B cell (primary cell): ENCODE measurements around the gene GABRR2. TPM values are rescaled to one million over a fixed set of nuclear protein-coding genes. Genes with fewer than 3 reads are reported as not detected.

Experiments
- ATAC-seq: fragments of 200-7000 bp; cut with Tn5 transposase; one replicate; pipeline ENCODE4 v1.10.0; 2021; ENCODE audit warnings: low read depth, mild to moderate bottlenecking, moderate number of reproducible peaks, moderate library complexity
- CTCF ChIA-PET: fragments of 350-600 bp; sonication (Branson Sonifier 250); formaldehyde crosslinking; loops from one replicate; lab custom pipeline; 2021; ENCODE audit warnings: antibody characterized with exemption, inconsistent platforms; lab: Charles Lee
- POLR2A ChIA-PET: fragments of 350-600 bp; sonication (Branson Sonifier 250); formaldehyde crosslinking; loops from one replicate; lab custom pipeline; 2021; ENCODE audit warnings: antibody characterized with exemption; lab: Charles Lee
- DNase-seq: peaks from one replicate; pipeline ENCODE4 v3.0.0; 2013
- H2AFZ ChIP-seq: 2 replicates; pipeline ENCODE4 v1.6.1; 2012; ENCODE audit warnings: mild to moderate bottlenecking, low read depth, low read length; ENCODE audit not compliant: insufficient read depth, poor library complexity, severe bottlenecking
- H3K27ac ChIP-seq, 2 donors: 1 replicate in 1 of 2; 2 replicates in 1 of 2; pipeline ENCODE4 v1.5.1; 2012 to 2013; ENCODE audit warnings: low read length in 2 of 2, mild to moderate bottlenecking in 2 of 2, moderate library complexity in 1 of 2
- H3K27me3 ChIP-seq, 4 experiments: fragments of 200-600 bp in 1 of 4; sonication (generic) in 1 of 4; replicated peaks in 1 of 4; 1 replicate in 2 of 4; 2 replicates in 2 of 4; pipeline versions ENCODE4 v1.6.1 to v1.7.0; 2013 to 2016; ENCODE audit warnings: low read length in 3 of 4, mild to moderate bottlenecking in 2 of 4, mixed read lengths in 1 of 4, moderate library complexity in 1 of 4; ENCODE audit not compliant: insufficient read depth in 4 of 4, control insufficient read depth in 3 of 4; ENCODE audit errors: control extremely low read depth in 1 of 4
- H3K36me3 ChIP-seq, 2 experiments: replicated peaks in 1 of 2; 1 replicate in 1 of 2; 2 replicates in 1 of 2; pipeline versions ENCODE4 v1.6.1 to v1.7.1; 2013; ENCODE audit warnings: low read length in 1 of 2; ENCODE audit not compliant: insufficient read depth in 2 of 2, control insufficient read depth in 1 of 2; ENCODE audit errors: control extremely low read depth in 1 of 2, extremely low read depth in 1 of 2
- H3K4me1 ChIP-seq, 2 donors: fragments of 200-600 bp in 1 of 2; sonication (generic) in 1 of 2; 1 replicate in 1 of 2; 2 replicates in 1 of 2; pipeline versions ENCODE4 v1.5.1 to v1.6.1; 2013 to 2017; ENCODE audit warnings: low read length in 2 of 2; ENCODE audit not compliant: control insufficient read depth in 2 of 2, insufficient read depth in 2 of 2
- H3K4me2 ChIP-seq: replicated peaks from 2 replicates; pipeline ENCODE3; 2012; ENCODE audit warnings: mild to moderate bottlenecking, low read depth, low read length; ENCODE audit not compliant: poor library complexity, severe bottlenecking
- H3K4me3 ChIP-seq, 5 experiments: fragments of 200-600 bp in 1 of 5; sonication (generic) in 1 of 5; 1 replicate in 3 of 5; 2 replicates in 2 of 5; pipeline versions ENCODE4 v1.5.1 to v1.7.0; 2011 to 2016; ENCODE audit warnings: low read length in 4 of 5, mild to moderate bottlenecking in 4 of 5, low read depth in 2 of 5, control low read depth in 1 of 5, moderate library complexity in 1 of 5; ENCODE audit not compliant: insufficient read depth in 1 of 5; ENCODE audit errors: control extremely low read depth in 1 of 5, extremely low read depth in 1 of 5
- H3K79me2 ChIP-seq: fragments of 200-600 bp; sonication (generic); one replicate; pipeline ENCODE4 v1.6.0; 2016; ENCODE audit warnings: low read length; ENCODE audit not compliant: control insufficient read depth, insufficient read depth
- H3K9ac ChIP-seq: fragments of 200-600 bp; sonication (generic); 2 replicates; pipeline ENCODE4 v1.6.1; 2017; ENCODE audit warnings: mild to moderate bottlenecking, low read length, moderate library complexity
- H3K9me3 ChIP-seq, 3 donors: one replicate each; pipeline versions ENCODE4 v1.6.1 to v1.7.1; 2013; ENCODE audit warnings: low read length in 2 of 3; ENCODE audit not compliant: control insufficient read depth in 2 of 3, insufficient read depth in 1 of 3; ENCODE audit errors: control extremely low read depth in 1 of 3
- H4K20me1 ChIP-seq: 2 replicates; pipeline ENCODE4 v1.6.0; 2012; ENCODE audit warnings: mild to moderate bottlenecking, low read length; ENCODE audit not compliant: insufficient read depth, control insufficient read depth, poor library complexity, severe bottlenecking
- H3K27ac Mint-ChIP-seq: one replicate; pipeline ENCODE4 v1.8.0; 2021; ENCODE audit warnings: mixed read lengths
- H3K27me3 Mint-ChIP-seq: one replicate; pipeline ENCODE4 v1.8.0; 2021; ENCODE audit warnings: mixed read lengths
- H3K4me1 Mint-ChIP-seq: one replicate; pipeline ENCODE4 v1.8.0; 2021; ENCODE audit warnings: mixed read lengths
- H3K4me3 Mint-ChIP-seq: one replicate; pipeline ENCODE4 v1.8.0; 2021; ENCODE audit warnings: mixed read lengths
- H3K9me3 Mint-ChIP-seq: one replicate; pipeline ENCODE4 v1.8.0; 2022; ENCODE audit warnings: mixed read lengths; ENCODE audit not compliant: insufficient read depth
- CTCF ChIP-seq: fragments of 200-600 bp; IDR thresholded peaks from one replicate; pipeline ENCODE4 v1.8.0; 2022; ENCODE audit warnings: antibody characterized with exemption, mild to moderate bottlenecking
- EZH2 ChIP-seq: IDR thresholded peaks from 2 replicates; pipeline ENCODE4 v1.6.1; 2012; ENCODE audit warnings: borderline replicate concordance, low read depth, mild to moderate bottlenecking, moderate library complexity, low read length; ENCODE audit not compliant: insufficient read depth, poor library complexity, severe bottlenecking
- WGBS: methylation state at CpG from one replicate; pipeline ENCODE4 v1.1.5; 2013; ENCODE audit warnings: missing lambda C conversion rate; ENCODE audit not compliant: insufficient coverage; 5-methylcytosine and 5-hydroxymethylcytosine counted together
- intact Hi-C: fragments of 100-400 bp; cut with micrococcal nuclease; formaldehyde crosslinking; loops from one replicate; pipeline ENCODE4 v1.10.0; 2022
- polyA plus RNA-seq: library from polyadenylated mRNA; depleted of rRNA; stranded (reverse); fragments of >200 nt; gene quantifications from 2 replicates; pipeline ENCODE4 v1.2.3, GENCODE V29; 2012
- total RNA-seq, 2 donors: library from RNA; stranded (reverse); fragments of 120-200 nt in 1 of 2; gene quantifications; 1 replicate in 1 of 2; 2 replicates in 1 of 2; pipeline versions ENCODE4 v1.2.3 to v1.2.4, GENCODE V29; 2013 to 2022

GABRR2 gene
- total and polyA plus RNA-seq, 2 donors (not counting 1 experiment from before 2014, with no cell fraction given) = 0.59 to 4.7 TPM

GRCh38 chr6:89214197-89214596, 100.9 kb downstream of the GABRR2 start:
- Mint-ChIP-seq H3K4me3 (no peak overlapping the region), H3K9me3 (no peaks in the 10 kb centered on the region), H3K27me3 (peaks cover 42% of the 10 kb centered on the region), H3K4me1 (no peaks in the 10 kb centered on the region), H3K27ac (no peak overlapping the region)
- H3K4me2 ChIP-seq = no peak overlapping the region
- no peaks in the 10 kb centered on the region for H4K20me1 ChIP-seq
- ChIA-PET CTCF (interaction anchor here (0.8 kb wide), 1 partner anchor 9 kb away, joined by 3 read pairs; no protein-coding TSS in a partner anchor), POLR2A (no interaction called here)
- peaks cover 0 to 2% (median 0%) of the 10 kb centered on the region in 3 donors for H3K9me3 ChIP-seq
- H3K36me3 ChIP-seq = no peaks in the 10 kb centered on the region
- DNase-seq = no peak
- H3K27me3 ChIP-seq = peaks cover 0 to 7% (median 3%) of the 10 kb centered on the region in 4 experiments
- no peak overlapping the region for H3K4me3 ChIP-seq
- H3K9ac ChIP-seq = no peak overlapping the region
- no peaks in the 10 kb centered on the region for H3K79me2 ChIP-seq
- intact Hi-C loops = no loop called here
- H3K4me1 ChIP-seq = no peaks in the 10 kb centered on the region
- TF ChIP-seq EZH2 (no peak), CTCF (no peak)
- no peak overlapping the region for H2AFZ ChIP-seq
- no peak for ATAC-seq
- H3K27ac ChIP-seq = no peak overlapping the region

- ATAC-seq (no peak), DNase-seq (no peak)
- peaks cover 0 to 6% (median under 1%) of the 10 kb centered on the region in 4 experiments for H3K27me3 ChIP-seq
- H3K36me3 ChIP-seq = no peaks in the 10 kb centered on the region
- Mint-ChIP-seq H3K9me3 (no peaks in the 10 kb centered on the region), H3K4me3 (no peak overlapping the region), H3K4me1 (no peaks in the 10 kb centered on the region), H3K27me3 (peaks cover 36% of the 10 kb centered on the region), H3K27ac (no peak overlapping the region)
- intact Hi-C loops = no loop called here
- WGBS = 54% methylated on average over 2 of the region's 5 CpGs
- H4K20me1 ChIP-seq = no peaks in the 10 kb centered on the region
- no peak overlapping the region for H2AFZ ChIP-seq
- H3K9me3 ChIP-seq = peaks cover 0 to 2% (median 0%) of the 10 kb centered on the region in 3 donors
- no peak overlapping the region for H3K4me3 ChIP-seq
- no peak overlapping the region for H3K9ac ChIP-seq
- H3K4me2 ChIP-seq = no peak overlapping the region
- ChIA-PET CTCF (no interaction called here), POLR2A (no interaction called here)
- no peaks in the 10 kb centered on the region for H3K79me2 ChIP-seq
- H3K27ac ChIP-seq = no peak overlapping the region
- TF ChIP-seq EZH2 (no peak), CTCF (no peak)
- H3K4me1 ChIP-seq = no peaks in the 10 kb centered on the region
Measured at GRCh38 chr6:89212472-89212871, 102.6 kb downstream of the GABRR2 start.
